Stimulated activated naive CD8-positive, alpha-beta T cell treated with anti-CD3 and anti-CD28 coated beads, Interleukin-15, amount 100 ng/mL, for 72 hours (primary cell): ENCODE data around the gene HRAS.

Experiments
- ATAC-seq: fragments of 150-1000 bp; cut with Tn5 transposase; 2 replicates; pipeline ENCODE4 v1.10.0; 2021; ENCODE audit warnings: mild to moderate bottlenecking, moderate library complexity
- DNase-seq, 2 donors: peaks; one replicate each; pipeline ENCODE4 v3.0.0; 2021 to 2022
- H3K27ac Mint-ChIP-seq, 2 donors: one replicate each; pipeline ENCODE4 v1.8.0; 2022; ENCODE audit warnings: mild to moderate bottlenecking in 2 of 2, mixed read lengths in 2 of 2, moderate library complexity in 2 of 2
- H3K27me3 Mint-ChIP-seq: one replicate; pipeline ENCODE4 v1.8.0; 2022; ENCODE audit warnings: mixed read lengths
- H3K4me1 Mint-ChIP-seq: one replicate; pipeline ENCODE4 v1.8.0; 2022; ENCODE audit warnings: mild to moderate bottlenecking, mixed read lengths
- H3K4me3 Mint-ChIP-seq, 2 donors: one replicate each; pipeline ENCODE4 v1.8.0; 2022; ENCODE audit warnings: mild to moderate bottlenecking in 2 of 2, mixed read lengths in 2 of 2, moderate library complexity in 1 of 2
- H3K9me3 Mint-ChIP-seq, 2 donors: one replicate each; pipeline ENCODE4 v1.8.0; 2022; ENCODE audit warnings: mixed read lengths in 2 of 2

HRAS gene

GRCh38 chr11:573146-573759 is 37.9 kb upstream of the HRAS start:
- Mint-ChIP-seq H3K27me3 (peaks cover 16% of the 10 kb centered on the region), H3K4me3 (no peak overlapping the region), H3K9me3 (no peaks in the 10 kb centered on the region), H3K27ac (no peak overlapping the region), H3K4me1 (peaks cover 45% of the 10 kb centered on the region)
- DNase-seq, result no peak
- no peak for ATAC-seq

DNA sequence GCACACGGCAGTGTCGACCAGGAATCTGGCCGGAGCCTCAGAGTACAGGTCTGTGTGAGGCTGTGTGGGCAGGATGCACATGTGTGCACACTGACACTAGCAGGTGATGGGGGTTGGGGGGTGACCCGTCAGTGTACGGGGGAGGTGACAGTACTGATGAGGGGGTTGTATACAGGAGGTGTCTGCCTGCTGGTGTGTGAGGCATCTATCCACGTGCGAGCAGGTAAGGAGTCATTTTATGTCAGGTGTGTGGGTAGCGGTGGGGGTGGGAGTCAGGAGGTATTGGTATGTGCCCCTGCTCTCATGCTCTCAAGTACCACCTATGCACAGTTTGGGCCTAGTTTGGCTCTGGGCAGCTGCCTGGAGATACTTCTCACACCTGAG is 36.4 kb upstream of the HRAS start:
- DNase-seq, result no peak
- Mint-ChIP-seq H3K9me3 (no peaks in the 10 kb centered on the region), H3K4me3 (no peak overlapping the region), H3K4me1 (peaks cover 45% of the 10 kb centered on the region), H3K27me3 (peaks cover 16% of the 10 kb centered on the region), H3K27ac (no peak overlapping the region)
- no peak for ATAC-seq

DNA sequence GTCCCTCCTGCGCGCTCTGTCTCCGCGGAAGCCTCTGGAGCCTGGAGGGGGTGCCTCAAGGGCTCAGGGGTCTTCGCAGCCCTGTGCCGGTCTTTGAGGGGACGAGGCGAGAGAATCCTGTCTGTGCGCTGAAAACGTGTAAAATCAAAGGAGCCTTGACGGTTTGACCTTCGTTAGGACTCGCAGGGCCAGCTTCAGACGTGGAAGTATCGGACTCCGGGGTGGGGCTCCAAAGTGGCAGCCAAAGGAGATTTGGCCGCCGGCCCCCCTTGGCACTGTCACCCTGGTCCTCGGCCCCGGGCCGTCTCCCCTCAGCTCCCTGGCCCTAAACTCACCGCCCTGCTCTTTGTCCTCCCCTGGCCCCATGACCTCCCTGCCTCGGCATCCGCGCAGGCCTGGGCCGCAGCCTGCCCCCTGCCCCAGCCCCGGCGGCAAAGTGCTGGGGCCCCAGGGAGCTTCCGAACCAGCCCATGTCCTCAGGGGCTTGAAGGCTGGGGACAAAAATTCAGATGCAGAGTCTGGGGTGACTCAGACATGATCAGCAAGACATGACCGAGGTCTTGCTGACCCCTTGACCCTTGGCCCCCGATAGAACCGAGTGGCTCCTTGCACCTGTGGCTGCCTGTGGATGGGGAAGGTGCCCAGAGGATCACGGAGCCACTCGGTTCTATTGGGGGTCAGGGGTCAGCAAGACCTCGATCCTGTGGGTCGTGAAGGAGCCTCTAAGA is 33.9 kb upstream of the HRAS start:
- DNase-seq (no peak), ATAC-seq (no peak)
- H3K4me3 Mint-ChIP-seq, result peak overlapping the region; percentile 82 to 96
- H3K4me1 Mint-ChIP-seq, result peaks cover 42% of the 10 kb centered on the region
- peaks cover 5% of the 10 kb centered on the region for H3K27me3 Mint-ChIP-seq
- no peaks in the 10 kb centered on the region for H3K9me3 Mint-ChIP-seq
- peak overlapping the region in 1 of 2 donors; percentile 25 for H3K27ac Mint-ChIP-seq

DNA sequence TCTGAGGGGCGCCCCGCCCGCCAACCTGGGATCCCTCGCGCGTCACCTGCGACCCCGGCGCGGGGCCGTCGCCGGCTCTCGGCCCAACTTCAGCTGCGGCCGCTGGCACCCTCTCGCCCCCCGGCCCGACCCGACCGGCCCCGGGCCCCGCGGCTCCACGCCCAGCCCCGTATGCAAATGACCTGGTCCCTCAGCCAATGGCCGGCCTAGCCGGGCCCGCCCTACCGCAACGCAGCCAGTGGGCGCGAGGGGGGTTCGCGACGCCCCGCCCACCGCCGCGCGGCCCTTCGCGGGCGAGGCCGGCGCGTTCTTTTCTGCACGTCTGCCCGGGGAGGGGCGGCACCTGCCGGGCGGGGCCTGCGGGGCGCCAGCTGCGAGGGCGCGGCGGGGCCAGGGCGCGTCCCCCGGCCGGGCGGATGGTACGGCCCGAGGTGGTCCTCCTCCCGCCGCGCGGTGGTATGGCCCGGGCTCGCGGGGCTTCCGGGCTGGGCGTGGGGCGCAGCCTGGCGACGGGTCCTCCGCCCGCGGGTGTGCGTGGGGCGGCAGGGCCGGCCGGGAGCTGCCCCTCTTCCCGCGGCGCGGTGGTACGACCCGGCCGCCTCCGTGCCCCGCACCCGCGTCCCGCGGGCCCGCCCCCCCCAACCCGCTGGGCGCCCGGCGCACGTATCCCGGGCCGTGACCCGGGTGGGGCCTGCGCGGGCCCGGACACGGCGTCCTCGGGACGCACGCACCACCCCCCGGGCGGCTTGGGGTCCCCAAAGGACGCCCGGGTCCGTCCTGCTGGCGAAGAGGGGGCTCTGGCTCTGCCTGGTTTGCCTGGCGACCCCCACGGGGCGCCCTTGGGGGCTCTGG is 33.2 kb upstream of the HRAS start:
- ATAC-seq (peak; percentile 93), DNase-seq (peak; percentile 93 to 98)
- peak overlapping the region; percentile 82 to 96 for H3K4me3 Mint-ChIP-seq
- no peaks in the 10 kb centered on the region for H3K9me3 Mint-ChIP-seq
- H3K27ac Mint-ChIP-seq, result no peak overlapping the region
- peaks cover 46% of the 10 kb centered on the region for H3K4me1 Mint-ChIP-seq
- H3K27me3 Mint-ChIP-seq, result no peaks in the 10 kb centered on the region

GRCh38 chr11:567629-568292 is 32.4 kb upstream of the HRAS start:
- peaks cover 49% of the 10 kb centered on the region for H3K4me1 Mint-ChIP-seq
- DNase-seq (no peak), ATAC-seq (peak; percentile 13)
- no peaks in the 10 kb centered on the region for H3K9me3 Mint-ChIP-seq
- peak overlapping the region in 1 of 2 donors; percentile 71 for H3K27ac Mint-ChIP-seq
- H3K27me3 Mint-ChIP-seq, result no peaks in the 10 kb centered on the region
- peak overlapping the region; percentile 73 to 82 for H3K4me3 Mint-ChIP-seq

DNA sequence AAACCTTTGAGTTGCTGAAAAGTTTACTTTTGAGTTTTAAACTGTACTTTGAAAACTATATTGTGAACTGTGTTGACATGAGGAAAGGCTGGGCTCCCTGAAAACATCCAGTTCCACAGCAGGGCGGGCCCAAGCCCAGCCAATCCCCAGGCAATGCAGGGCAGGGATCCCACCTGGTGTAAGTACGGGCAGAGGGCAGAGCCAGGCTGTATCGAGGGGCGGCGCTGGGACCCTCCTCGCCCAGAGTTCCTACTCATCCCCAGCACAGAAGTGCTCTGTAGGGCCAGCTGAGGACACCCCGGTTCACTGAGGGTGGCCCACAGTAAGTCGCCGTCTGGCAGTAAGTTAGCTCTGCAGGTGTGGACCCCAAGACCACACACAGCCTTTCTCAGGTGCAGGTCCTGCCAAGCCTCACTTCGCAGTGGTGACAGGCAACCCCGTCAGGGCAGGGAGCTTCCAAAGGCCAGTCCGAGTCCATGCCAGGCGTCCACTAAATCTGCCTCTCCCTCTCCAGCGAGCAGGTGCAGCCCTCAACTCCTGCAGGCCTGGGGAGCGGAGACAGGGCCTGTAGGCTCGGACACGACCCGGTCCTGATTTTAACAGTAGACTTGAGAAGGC is 31.7 kb upstream of the HRAS start:
- no peak for ATAC-seq
- no peaks in the 10 kb centered on the region for H3K9me3 Mint-ChIP-seq
- peak overlapping the region; percentile 73 to 82 for H3K4me3 Mint-ChIP-seq
- no peak for DNase-seq
- H3K27ac Mint-ChIP-seq, result no peak overlapping the region
- H3K27me3 Mint-ChIP-seq, result no peaks in the 10 kb centered on the region
- H3K4me1 Mint-ChIP-seq, result peaks cover 49% of the 10 kb centered on the region

DNA sequence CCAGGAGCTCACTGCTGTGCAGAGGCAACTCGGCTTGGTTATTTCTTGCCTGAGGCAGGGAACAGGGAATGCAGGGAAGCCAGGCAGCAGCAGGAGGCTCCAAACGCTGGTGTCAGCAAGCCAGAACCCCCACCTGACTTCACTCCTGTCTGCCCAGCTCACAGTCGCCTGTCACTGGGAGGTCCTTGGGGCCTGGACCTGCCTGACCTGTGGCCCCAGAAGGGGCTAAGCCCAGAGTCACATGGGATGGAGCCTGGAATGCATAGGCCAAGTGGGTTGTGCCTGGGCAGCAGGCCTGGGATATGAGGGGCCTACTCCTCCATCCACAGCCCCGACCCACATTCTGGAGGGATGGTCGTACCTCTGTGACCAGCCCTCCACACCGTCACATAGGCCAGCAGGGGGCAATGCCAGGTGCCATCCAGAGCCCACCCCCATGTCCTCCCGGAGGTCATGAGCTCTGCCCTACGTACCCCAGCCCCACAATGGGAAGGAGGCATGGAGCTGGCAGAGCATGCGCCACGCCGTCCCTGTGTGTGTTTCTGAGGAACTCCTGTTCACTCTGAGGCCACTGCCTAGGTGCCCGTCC is 30.6 kb upstream of the HRAS start:
- Mint-ChIP-seq H3K27me3 (no peaks in the 10 kb centered on the region), H3K4me3 (no peak overlapping the region), H3K9me3 (no peaks in the 10 kb centered on the region), H3K27ac (no peak overlapping the region), H3K4me1 (peaks cover 56% of the 10 kb centered on the region)
- ATAC-seq (no peak), DNase-seq (no peak)

GRCh38 chr11:563812-564578 is 28.6 kb upstream of the HRAS start:
- peaks cover 54% of the 10 kb centered on the region for H3K4me1 Mint-ChIP-seq
- no peaks in the 10 kb centered on the region for H3K27me3 Mint-ChIP-seq
- H3K27ac Mint-ChIP-seq, result no peak overlapping the region
- H3K4me3 Mint-ChIP-seq, result no peak overlapping the region
- DNase-seq, result no peak
- no peaks in the 10 kb centered on the region for H3K9me3 Mint-ChIP-seq
- no peak for ATAC-seq

DNA sequence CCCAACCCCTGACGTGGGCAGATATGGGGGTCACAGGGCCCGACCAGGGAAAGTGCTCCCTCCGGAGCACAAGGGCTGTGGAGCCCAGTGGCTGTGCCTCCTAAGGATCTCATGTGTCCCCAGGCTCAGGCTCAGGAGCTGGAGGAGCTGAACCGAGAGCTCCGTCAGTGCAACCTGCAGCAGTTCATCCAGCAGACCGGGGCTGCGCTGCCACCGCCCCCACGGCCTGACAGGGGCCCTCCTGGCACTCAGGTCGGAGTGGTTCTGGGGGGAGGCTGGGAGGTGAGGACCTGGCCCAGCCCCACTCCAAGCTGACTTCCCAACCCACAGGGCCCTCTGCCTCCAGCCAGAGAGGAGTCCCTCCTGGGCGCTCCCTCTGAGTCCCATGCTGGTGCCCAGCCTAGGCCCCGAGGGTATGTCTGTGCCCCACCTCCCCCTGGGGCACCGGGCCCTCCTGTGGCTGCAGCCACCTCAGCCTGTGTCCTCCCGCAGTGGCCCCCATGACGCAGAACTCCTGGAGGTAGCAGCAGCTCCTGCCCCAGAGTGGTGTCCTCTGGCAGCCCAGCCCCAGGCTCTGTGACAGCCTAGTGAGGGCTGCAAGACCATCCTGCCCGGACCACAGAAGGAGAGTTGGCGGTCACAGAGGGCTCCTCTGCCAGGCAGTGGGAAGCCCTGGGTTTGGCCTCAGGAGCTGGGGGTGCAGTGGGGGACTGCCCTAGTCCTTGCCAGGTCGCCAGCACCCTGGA is 27.9 kb upstream of the HRAS start:
- Mint-ChIP-seq H3K4me1 (peaks cover 56% of the 10 kb centered on the region), H3K27ac (no peak overlapping the region), H3K27me3 (peaks cover 2% of the 10 kb centered on the region), H3K4me3 (peak overlapping the region in 1 of 2 donors; percentile 33), H3K9me3 (no peaks in the 10 kb centered on the region)
- ATAC-seq (no peak), DNase-seq (no peak)

DNA sequence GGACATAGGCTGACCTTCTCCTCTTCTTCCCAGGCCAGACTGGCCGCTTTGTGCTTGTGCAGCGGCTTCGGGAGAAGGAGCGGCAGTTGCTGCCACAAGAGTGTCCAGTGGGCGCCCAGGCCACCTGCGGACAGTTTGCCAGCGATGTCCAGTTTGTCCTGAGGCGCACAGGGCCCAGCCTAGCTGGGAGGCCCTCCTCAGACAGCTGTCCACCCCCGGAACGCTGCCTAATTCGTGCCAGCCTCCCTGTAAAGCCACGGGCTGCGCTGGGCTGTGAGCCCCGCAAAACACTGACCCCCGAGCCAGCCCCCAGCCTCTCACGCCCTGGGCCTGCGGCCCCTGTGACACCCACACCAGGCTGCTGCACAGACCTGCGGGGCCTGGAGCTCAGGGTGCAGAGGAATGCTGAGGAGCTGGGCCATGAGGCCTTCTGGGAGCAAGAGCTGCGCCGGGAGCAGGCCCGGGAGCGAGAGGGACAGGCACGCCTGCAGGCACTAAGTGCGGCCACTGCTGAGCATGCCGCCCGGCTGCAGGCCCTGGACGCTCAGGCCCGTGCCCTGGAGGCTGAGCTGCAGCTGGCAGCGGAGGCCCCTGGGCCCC is 26.8 kb upstream of the HRAS start:
- H3K4me1 Mint-ChIP-seq, result peaks cover 48% of the 10 kb centered on the region
- H3K4me3 Mint-ChIP-seq, result peak overlapping the region; percentile 91 to 95
- DNase-seq (no peak), ATAC-seq (no peak)
- H3K27ac Mint-ChIP-seq, result no peak overlapping the region
- H3K9me3 Mint-ChIP-seq, result no peaks in the 10 kb centered on the region
- peaks cover 13% of the 10 kb centered on the region for H3K27me3 Mint-ChIP-seq

DNA sequence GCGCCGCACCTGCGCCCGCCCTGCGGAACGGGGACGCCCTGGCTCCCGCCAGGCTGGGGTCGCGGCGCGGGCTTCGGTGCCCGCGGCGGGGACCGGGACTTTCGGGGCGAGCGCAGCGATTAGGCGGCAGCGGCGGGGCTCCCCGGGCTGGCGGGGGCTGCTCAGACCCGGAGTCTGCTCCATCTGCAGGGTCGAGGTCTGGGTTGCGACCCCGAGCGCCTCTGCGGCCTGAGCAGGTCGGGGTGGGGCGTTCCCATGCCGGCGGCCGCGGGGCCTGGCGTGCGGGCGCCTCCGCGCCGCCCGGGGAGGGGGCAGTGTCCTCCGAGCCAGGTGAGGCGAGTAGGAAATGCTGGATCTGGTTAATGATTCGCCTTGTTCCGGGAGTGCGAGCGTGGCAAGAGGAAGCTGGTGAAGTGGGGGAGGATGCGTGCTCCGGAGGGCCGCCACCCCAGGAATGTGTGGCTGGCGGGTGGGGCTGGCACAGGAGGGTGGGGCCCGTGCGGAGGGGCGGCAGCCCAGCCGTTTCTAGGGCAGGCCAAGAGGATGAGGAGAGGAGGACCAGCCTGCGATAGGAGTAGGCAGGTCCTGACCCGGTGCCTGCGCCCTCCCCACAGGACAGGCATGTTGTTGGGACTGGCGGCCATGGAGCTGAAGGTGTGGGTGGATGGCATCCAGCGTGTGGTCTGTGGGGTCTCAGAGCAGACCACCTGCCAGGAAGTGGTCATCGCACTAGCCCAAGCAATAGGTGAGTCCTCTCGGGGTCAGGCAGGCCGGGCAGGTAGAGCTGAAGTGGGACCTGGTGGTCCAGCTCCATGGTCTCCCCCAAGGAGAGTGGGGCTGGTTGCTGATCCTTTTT is 26.0 kb upstream of the HRAS start:
- DNase-seq (no peak), ATAC-seq (peak; percentile 42)
- peak overlapping the region; percentile 91 to 95 for H3K4me3 Mint-ChIP-seq
- H3K9me3 Mint-ChIP-seq, result no peaks in the 10 kb centered on the region
- peak overlapping the region in 1 of 2 donors; percentile 93 for H3K27ac Mint-ChIP-seq
- peaks cover 20% of the 10 kb centered on the region for H3K27me3 Mint-ChIP-seq
- H3K4me1 Mint-ChIP-seq, result peaks cover 45% of the 10 kb centered on the region

GRCh38 chr11:560305-561147 is 25.1 kb upstream of the HRAS start, which contains the start of the genes LMNTD2 and RASSF7:
Gene LMNTD2, minus strand, starts transcription at chr11:560738. Its CDS starts 22 bp downstream, at chr11:560716.
Gene RASSF7, plus strand, starts transcription at chr11:560970. Its CDS starts 799 bp downstream, at chr11:561769.
- peak within 1 kb of the TSS in 1 of 2 donors; percentile 93 for H3K27ac Mint-ChIP-seq
- peaks cover 27% of the 10 kb centered on the region for H3K27me3 Mint-ChIP-seq
- ATAC-seq (peak; percentile 87), DNase-seq (peak; percentile 93 to 94)
- no peaks in the 10 kb centered on the region for H3K9me3 Mint-ChIP-seq
- peak within 1 kb of the TSS; percentile 91 to 95 for H3K4me3 Mint-ChIP-seq
- peaks cover 47% of the 10 kb centered on the region for H3K4me1 Mint-ChIP-seq
